Measurements from ENCODE around the gene KCNRG.

DNA sequence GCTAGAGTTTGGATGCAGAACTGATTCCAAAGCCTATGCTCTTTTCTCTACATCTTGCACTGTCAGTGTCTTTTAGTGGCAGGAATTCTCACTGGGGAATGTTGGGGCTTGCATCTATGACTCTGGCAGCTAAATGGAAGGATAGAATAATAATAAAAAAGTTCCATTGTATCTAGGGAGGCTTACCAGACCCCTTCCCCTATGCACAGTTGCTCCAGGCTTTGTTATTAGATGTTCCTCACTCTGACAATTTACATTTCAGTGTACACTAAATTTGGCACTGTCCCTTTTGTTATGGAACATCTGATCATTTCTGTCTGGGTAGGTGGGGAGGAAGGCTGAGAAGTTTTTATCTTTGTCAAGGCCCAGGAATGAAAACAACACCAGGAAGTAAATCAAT is 22.1 kb upstream of the KCNRG start:
- TF ChIP-seq POLR2A (IDR thresholded peaks at IDR 0.05) = no peak
- TF ChIP-seq, protein P1, sequence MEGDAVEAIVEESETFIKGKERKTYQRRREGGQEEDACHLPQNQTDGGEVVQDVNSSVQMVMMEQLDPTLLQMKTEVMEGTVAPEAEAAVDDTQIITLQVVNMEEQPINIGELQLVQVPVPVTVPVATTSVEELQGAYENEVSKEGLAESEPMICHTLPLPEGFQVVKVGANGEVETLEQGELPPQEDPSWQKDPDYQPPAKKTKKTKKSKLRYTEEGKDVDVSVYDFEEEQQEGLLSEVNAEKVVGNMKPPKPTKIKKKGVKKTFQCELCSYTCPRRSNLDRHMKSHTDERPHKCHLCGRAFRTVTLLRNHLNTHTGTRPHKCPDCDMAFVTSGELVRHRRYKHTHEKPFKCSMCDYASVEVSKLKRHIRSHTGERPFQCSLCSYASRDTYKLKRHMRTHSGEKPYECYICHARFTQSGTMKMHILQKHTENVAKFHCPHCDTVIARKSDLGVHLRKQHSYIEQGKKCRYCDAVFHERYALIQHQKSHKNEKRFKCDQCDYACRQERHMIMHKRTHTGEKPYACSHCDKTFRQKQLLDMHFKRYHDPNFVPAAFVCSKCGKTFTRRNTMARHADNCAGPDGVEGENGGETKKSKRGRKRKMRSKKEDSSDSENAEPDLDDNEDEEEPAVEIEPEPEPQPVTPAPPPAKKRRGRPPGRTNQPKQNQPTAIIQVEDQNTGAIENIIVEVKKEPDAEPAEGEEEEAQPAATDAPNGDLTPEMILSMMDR (IDR thresholded peaks at IDR 0.05) = no peak
